Hematopoietic multipotent progenitor cell (in vitro differentiated cells): ENCODE measurements around the gene N4BP2. TPM values are rescaled to one million over a fixed set of nuclear protein-coding genes. Genes with fewer than 3 reads are reported as not detected.

Source experiments
- DNase-seq, 3 donors: peaks; one replicate each; pipeline ENCODE4 v3.0.0-alpha.2; 2011 to 2015; ENCODE audit warnings: low read depth in 2 of 3, low spot score in 2 of 3
- total RNA-seq: library from RNA; depleted of rRNA; stranded (reverse); fragments of >200 nt; gene quantifications from one replicate; pipeline ENCODE4 v1.2.3, GENCODE V29; 2012

Gene N4BP2
- total RNA-seq, 1 donor: 14.3 TPM

DNA sequence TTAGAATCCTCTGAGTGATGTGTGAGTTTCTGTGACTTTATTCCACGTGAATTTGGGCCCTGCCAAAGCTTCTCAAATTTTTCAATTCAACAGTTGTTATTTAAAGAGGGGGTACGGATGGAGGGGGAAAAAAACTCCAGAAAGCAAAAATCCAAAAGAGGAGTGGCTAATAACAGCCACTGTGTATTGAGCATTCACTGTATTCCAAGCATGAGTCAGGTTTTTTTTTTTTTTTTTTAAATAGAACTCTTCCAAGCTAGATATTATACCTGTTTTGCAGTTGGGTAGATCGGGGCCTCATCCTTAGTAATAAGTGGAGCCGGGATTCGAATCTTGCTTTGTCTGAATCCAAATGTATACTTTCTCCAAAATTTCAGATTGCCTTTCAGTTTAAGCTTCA, 133.8 kb downstream of the N4BP2 start:
- no peak for DNase-seq

DNA sequence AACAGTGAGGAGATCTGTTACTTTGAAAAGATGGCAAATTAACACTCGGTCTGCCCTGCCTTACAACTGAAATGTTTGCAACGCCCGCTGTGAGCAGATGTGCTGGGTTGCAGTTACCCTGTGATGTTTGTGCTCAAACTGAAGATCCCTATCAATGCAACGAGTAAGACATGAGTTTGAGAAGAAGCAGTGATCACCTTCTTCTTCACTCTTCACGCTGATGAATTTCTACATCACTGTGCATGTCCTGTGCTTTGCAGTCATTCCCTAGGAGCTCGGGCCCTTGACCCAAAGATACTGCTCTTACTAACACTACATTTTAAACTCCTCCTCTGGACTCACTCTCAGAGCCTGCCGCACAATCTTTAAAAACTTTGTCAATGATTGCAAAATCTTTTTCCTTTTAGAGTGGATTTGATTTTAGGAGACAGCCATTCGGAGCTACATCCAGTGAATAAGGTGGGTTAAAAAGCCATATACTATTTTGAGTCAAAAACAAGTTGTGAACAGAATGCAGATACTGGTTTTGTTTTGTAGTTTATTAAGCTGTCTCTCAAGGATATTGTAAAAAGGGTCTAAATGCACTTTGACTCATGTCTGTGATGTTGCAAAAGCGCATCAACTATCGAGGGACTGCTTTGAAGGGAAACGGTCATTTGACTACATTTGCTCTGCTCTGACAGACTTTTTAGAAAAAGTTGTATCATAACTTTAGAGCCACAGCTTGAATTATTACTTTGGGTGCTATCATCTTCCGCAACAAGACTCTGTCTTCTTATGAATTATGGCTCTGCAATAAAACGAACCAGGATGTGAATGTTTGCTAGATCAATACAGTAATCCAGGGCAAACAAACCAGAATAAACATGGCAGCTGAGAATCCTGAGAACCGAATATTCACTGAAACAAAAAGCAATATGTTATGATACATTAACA, 134.5 kb downstream of the N4BP2 start:
- no peak for DNase-seq

DNA sequence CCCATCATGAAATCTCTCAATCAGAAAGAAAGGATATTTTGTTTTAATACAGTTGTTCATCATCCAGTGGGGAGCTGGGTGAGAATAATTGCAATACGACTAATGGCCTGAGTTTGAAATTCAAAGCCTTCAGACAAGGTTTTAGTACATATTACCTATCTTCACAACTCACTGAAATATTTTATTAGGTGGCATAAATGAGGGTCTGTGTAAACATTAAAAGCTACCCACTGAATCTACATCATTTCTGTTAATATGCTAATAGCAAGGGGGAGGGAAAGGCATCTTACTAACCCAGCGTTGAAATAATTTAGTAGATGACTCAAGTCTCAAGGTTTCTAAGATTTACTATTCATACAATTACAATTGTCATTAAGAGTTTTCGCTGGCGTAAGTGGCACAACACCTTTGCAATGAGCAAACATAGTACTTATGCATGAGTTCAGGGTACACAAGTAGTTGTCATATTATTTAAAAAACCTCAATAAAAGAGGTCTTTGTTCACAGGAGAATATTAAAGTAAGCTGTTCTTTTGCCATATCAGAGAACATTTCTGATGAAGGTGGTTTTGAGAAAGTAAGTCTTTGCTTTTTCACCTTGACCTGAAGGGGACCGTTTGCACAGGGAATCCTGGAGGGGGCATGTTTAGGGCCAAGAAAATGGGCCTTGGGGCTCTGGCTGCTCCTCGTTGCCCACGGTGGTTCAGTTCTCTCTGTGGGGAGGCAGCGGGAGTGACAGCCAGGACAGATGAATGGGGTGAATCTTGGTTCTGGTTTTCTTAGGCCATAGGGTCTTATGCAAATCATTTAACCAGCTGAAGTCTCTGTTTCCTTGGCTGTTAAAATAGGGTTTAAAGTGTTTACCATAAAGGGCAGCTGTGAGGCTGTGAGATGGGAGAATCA, 135.7 kb downstream of the N4BP2 start:
- no peak for DNase-seq

DNA sequence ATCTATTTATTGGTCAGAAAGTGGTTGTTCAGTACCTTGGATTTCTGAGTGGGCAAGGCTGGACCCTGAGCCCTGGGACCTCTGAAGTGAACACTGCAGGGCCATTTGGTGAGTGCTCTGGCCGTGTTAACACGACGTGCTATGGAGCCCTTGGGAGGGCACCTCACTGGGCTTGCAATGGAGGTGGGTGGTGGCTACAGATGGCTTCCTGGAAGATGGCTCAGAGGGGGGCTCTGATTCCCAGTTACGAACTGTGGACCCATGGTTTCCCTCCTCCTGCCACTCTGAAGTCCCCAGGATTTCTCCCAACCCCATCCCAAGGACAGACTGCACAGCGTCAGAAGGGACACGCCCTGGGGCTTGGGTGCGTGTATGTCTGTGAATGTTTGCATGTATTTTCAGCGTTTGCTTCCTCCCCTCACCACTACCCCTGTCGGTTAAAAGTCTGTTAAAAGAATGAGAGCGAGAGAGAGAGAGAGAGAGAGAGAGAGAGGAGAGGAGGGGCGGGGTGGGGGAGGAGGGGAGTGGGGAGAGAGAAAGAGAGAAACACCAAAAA, 136.4 kb downstream of the N4BP2 start:
- peak in 1 of 3 donors; percentile 74 for DNase-seq

DNA sequence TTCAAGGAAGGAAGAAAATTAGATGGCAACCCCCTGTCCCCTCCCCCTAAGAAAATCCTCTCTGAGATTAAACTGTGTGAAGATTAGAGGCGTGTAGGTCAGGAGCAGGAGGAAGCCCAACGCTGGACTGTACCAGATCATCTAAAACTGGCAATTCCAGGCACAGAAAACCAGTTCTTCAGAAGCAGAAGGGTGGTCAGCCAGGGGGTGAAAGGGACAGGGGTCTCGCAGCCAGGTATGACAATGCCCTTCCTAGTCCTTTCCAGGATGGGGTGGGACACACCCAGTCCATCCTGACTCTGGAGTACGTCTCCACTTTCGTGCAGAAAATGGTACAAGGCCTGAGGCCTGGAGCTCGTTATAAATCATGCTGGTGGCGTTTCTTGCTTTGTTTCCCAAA, 136.9 kb downstream of the N4BP2 start:
- no peak for DNase-seq

DNA sequence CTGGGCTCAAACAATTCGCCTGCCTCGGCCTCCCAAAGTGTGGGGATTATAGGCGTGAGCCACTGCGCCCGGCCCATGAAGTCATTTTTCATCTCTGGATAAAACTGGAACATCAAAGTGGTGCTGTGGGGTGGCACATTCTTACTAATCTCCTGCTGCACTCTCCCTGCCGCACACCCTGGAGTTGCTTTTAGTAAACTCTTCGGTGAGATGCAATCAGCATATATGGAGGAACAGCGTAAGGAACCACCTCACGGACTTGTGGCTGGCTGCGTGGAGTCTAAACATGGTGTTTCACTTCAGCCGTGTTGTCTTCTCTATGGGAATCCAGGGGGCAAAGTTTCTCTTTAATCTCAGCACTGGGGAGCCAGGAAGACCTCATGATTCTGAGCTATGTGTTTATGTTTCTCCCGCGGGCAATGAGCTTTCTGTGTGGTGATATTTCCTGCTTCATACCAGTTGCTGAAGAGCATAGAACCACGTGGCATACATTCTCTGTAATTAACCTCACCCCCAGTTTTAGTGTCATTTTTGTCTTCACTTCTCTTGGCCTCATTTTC, 138.0 kb downstream of the N4BP2 start:
- DNase-seq: peak in 1 of 3 donors; percentile 47

DNA sequence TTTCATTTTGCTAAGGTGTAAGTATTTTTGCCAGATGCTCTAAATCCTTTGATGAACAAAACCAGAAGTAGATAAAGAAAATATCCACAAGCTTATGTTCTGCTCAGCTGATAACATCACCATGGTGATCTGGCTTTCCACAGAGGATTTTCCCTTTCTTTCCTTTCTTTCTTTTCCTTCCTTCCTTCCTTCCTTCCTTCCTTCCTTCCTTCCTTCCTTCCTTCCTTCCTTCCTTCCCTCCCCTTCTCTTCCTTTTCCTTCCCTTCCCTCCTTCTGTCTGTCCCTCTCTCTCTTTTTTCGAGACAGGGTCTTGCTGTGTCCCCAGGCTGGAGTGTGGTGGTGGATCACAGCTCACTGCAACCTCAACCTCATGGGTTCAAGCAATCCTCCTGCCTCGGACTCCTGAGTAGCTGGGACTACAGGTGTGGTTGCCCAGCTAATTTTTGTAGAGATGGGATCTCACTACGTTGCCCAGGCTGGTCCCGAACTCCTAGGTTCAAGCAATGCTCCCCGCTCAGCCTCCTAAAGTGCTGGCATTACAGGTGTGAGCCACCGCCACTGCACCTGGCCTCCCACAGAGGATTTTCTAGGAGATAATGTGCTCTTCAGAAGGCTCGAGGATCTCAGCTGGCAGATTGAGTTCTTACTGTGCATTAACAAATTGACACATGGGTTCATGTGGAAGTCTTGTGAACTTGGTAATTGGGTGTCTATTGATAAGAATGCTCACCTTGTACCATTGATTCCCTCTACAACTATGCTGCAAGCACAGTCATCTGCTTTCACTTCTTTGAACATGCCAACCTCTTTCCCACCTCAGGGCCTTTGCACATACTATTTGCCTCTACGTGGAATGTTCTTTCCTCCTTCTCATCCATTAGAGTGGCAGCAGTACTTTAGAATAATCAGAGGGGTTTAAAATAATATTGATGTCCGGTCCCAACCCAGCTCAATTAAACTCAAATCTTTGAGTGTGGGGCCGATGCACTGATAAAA, 138.8 kb downstream of the N4BP2 start:
- DNase-seq: no peak

DNA sequence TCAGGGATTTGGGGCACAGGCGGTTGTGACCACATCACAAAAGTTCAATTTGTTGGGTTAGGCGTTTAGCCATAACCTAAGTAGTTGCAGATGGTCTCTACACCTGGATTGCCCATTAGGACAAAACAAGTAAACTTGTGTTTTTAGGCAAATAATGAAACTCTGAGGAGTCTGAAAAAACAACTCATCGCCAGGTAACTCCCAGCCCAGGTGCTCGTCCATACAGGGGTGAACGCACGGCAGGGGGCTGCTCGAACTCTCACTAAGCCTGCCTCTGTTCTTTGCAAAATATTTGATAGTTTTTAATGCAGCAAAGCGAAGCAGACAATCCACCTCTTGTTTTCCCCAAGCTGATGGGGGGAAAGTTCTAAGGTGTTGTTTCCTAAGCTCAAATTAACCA, 139.6 kb downstream of the N4BP2 start:
- no peak for DNase-seq

DNA sequence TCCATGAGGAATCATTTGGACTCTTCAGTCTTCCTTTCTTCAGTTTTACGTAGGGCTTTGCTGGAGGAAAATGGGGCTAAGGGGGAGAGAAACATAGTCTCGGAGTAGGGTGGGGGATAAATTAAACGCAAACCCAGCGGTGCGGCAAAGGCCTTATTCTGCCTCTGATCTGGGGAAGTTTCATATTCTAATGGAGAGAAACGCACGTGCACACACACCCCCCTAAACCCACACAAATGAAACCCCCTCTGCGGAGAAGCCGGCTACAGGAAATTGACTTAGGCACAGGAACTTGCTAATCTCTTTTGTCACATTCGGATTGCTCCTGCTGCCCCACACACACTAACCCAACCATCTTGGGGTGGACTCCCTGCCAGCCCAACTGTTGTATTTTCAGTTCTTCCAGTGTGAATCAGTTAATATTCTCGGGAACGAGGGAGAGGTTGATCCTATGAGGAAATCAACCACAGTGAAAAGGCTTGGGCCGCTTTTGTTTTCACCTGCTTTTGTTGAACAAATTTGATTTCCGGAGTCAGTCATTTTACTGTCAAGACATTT, 140.2 kb downstream of the N4BP2 start, which contains the start of gene RHOH:
RHOH (plus strand) TSS at position 308 of the 558 bp plus-strand sequence. CDS start 46,356 bp downstream, outside the sequence.
- DNase-seq: peak; percentile 69 to 94 (median 89)

DNA sequence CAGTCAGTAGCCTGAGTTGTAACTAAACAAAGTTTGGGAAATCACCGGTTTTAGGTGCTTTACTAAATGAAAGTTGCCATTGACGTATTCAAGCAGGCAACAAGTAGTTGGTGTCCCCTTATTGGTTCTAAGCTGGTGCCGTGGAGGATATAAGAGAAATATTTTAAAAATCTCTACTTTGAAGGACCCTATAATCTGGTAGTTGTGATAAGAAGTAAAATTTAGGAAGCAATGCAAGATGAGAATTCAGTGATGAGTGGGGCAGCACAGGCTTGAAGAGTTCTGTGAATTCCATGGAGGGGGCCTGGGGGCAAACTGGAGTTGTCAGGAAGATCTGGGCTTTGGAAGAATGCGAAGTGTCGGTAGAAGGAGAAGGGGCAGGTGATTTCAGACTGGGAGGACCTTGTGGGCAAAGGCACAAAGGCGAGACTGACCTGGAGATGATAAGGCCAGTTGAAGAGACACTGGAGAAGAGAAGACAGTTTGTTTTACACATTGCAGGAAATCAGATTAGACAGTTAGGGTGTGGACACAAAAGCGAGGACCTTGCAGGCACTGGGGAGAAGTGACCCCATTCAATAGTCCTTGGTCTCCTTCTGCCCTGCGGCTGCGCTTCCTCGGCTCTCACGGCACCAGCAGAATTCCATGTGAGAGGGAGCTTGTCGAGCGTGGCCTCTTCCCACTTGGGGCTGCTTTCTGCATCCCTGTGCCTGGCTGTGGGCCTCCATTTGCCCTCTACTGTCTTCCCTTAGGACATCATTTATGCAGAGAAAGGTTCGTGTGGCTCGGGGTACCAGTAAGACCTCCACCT, 141.4 kb downstream of the N4BP2 start:
- DNase-seq: peak in 1 of 3 donors; percentile 63

DNA sequence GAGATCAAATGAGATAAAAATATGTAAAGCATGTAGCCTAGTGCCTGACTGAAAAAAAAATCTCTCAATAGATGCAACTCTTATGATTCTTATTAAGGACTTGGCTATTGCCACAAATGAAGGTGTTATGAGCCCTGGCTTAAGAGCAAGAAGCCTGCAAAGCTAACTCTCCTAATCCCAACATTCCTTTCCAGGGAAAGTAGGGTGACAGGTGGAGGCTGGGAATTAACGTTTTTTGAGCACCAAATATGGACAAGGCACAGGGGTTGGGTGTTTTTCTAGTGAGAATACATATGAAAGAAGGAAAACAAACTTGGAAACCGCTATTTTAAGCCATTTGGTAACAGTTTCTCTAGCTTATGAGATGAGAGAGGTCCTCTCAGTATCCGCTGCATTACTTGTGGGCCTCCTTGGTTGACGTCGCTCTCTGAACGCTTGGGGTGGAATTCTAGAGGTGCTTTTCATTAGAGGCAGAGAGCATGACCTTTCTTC, 142.6 kb downstream of the N4BP2 start:
- no peak for DNase-seq

DNA sequence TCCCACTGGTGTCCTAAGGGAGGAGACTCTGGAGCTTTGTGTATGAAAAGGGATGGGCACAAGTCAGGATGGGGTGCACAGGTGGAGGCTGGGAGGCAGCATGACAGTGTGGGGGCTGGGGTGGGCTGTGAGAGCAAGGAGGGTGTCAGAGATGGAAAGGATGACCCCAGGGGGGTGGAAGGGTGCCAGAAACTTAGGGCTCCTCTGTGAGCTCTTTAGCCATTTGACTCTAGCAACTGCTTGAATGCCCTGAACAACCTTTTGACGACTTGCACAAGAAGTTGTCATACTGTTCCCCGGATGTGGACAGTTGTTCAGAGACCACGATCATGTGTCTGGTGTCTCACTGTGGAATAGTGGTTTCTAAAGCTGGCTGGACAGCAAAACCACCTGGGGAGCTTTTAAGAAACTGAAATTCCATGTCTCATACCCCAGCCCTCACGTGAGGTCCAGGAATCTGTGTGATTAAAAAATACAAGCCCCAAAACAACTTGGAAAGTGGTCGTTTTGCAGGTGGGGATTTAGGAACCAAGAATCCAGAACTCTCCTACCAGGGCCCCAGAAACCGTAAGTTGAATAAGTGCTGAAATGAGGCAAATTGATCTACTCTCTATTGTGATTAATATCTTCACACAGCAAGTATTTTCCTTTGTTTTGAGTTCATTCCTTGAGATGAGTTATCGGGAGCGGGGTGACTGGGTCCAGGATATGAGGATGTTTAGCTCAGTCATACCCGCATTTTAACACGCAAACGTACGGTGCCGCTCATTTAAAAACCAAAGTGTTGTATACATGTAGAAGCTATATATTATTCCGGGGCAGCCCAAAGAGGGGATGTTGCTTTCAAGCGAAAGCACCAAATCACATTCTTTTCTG, 143.6 kb downstream of the N4BP2 start:
- DNase-seq: peak in 1 of 3 donors; percentile 37

DNA sequence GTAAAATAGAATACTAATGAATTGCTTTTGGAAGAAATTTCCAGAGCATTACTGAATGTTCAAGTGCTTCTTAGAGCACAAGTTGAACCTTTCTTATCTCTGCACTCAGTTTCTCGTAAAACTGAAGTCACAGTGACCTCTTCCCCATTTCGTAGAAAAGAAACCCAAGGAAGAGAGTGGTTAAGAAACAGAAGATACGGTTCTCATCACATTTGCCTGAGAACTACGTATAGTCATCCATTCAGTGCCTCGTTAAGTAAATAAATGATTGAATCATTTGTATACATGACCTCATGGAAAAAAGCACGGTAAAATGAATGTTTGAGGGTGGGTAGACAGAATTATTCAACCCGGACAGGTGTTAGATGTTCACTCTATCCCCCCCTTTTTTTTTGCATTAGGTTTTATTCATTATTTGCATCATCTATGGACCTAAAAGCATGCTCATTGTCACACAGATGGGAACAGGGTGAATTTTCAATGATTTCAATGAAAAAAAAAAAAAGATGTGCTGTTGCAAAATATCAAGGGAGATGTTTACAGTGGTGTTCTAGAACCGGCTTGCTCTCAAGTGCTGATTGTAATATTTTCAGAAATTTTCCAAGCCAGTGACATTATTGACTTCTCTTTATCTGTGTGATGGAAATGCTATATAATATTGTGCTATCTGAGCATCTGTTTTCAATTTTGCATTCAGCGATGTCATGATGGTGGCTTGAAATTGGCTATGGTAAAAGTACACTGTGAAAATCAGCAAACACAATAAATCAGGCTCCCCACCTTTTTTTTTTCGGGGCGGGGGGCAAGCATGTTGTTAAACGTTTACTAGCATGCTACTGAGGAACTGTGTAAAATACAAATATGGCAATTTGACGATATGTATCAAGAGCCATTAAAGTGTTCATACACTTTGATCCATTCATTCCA, 144.5 kb downstream of the N4BP2 start:
- peak in 1 of 3 donors; percentile 51 for DNase-seq

DNA sequence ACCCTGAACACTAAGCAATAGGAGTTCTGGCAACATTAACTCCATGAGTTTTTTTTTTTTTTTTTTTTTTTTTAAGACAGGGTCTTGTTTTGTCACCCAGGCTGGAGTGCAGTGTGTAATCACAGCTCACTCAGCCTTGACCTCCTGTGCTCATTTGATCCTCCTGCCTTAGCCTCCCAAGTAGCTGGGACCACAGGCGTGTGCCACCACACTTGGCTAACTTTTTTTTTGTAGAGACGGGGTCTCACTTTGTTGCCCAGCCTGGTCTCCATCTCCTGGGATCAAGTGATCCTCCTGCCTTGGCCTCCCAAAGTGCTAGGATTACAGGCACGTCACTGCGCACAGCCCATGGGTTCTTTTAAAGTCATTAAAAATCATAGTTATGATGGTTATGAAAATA, 145.2 kb downstream of the N4BP2 start:
- DNase-seq: no peak

DNA sequence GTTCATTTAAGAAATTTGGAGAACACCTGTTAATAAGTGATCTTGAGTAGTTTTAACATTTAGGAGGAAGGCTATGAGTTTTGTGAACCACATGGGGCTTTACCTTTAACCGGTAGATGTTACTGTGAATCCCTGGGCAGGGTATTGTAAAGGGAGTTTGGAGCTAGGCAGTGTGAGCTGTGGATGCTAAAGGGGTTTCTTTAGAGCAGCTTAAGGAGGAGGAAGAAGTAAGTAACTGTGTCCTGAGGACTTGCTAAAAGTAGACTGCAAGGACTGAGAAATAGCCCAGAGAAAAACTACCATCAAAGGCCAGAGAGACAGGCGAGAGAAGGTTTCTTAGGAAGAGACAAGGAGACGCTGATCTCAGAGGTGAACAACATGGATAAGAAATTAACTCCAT, 145.8 kb downstream of the N4BP2 start:
- DNase-seq: no peak
